K562 (cell line): ENCODE data around the gene FAAP100. TPM values are rescaled to one million over a fixed set of nuclear protein-coding genes. Genes with fewer than 3 reads are reported as not detected.

Experiments used
- ARID1B ChIP-seq: fragments of 450-650 bp; IDR thresholded peaks from 2 replicates; pipeline ENCODE4 v1.6.1; 2016; ENCODE audit warnings: antibody characterized with exemption, mild to moderate bottlenecking, inconsistent platforms
- CBX5 ChIP-seq: IDR thresholded peaks from 2 replicates; pipeline ENCODE4 v1.6.1; 2014; ENCODE audit warnings: low read depth, borderline replicate concordance
- COPS2 ChIP-seq: fragments of 450-650 bp; conservative IDR thresholded peaks from 2 replicates; pipeline ENCODE4 v1.6.1; 2016; ENCODE audit warnings: mild to moderate bottlenecking, moderate library complexity
- CXXC5 ChIP-seq: fragments of 250-450 bp; sonication (Bioruptor Pico); IDR thresholded peaks from 2 replicates; pipeline ENCODE4 v1.8.0; 2022; ENCODE audit warnings: inconsistent platforms, mild to moderate bottlenecking, moderate library complexity
- HDGF ChIP-seq: fragments of 450-650 bp; IDR thresholded peaks from 2 replicates; pipeline ENCODE4 v1.6.1; 2016
- HNRNPK ChIP-seq: fragments of 200-400 bp; formaldehyde crosslinking; IDR thresholded peaks from one replicate; pipeline ENCODE4 v1.6.1; 2018; ENCODE audit warnings: mild to moderate bottlenecking, low read depth, low read length; ENCODE audit not compliant: poor library complexity, severe bottlenecking
- KLF1 ChIP-seq: fragments of 450-650 bp; IDR thresholded peaks from 2 replicates; pipeline ENCODE4 v1.6.1; 2016; ENCODE audit warnings: missing genetic modification characterization, missing compliant biosample characterization
- LARP7 ChIP-seq: fragments of 450-650 bp; IDR thresholded peaks from 2 replicates; pipeline ENCODE4 v1.6.1; 2016
- MAZ ChIP-seq, 2 experiments: fragments of 450-650 bp in 1 of 2; sonication (generic) in 1 of 2; formaldehyde crosslinking; IDR thresholded peaks in 1 of 2; conservative IDR thresholded peaks in 1 of 2; 2 replicates each; pipeline versions ENCODE4 v1.4.0 to v1.5.0; 2020; ENCODE audit warnings: mild to moderate bottlenecking in 1 of 2, missing genetic modification reagents in 1 of 2
- MCM2 ChIP-seq: fragments of 450-650 bp; IDR thresholded peaks from 2 replicates; pipeline ENCODE4 v1.6.1; 2017; ENCODE audit warnings: low read depth, mild to moderate bottlenecking
- MEF2D ChIP-seq: conservative IDR thresholded peaks from 2 replicates; pipeline ENCODE4 v1.6.1; 2016; ENCODE audit warnings: low read depth, missing genetic modification characterization, missing compliant biosample characterization
- NR2C1 ChIP-seq, 2 experiments: fragments of 450-650 bp; IDR thresholded peaks; 2 replicates each; pipeline ENCODE4 v1.6.1; 2017; ENCODE audit warnings: mild to moderate bottlenecking in 2 of 2, antibody characterized with exemption in 1 of 2, inconsistent platforms in 1 of 2, missing compliant biosample characterization in 1 of 2, missing genetic modification characterization in 1 of 2
- POLR2G ChIP-seq: fragments of 200-400 bp; formaldehyde crosslinking; IDR thresholded peaks from 2 replicates; pipeline ENCODE4 v1.6.1; 2017; ENCODE audit warnings: low read depth, mild to moderate bottlenecking, antibody characterized with exemption, low read length, moderate library complexity
- RB1 ChIP-seq: fragments of 450-650 bp; IDR thresholded peaks from 2 replicates; pipeline ENCODE4 v1.6.1; 2017; ENCODE audit warnings: low read depth, mild to moderate bottlenecking
- SMAD2 ChIP-seq: fragments of 150-350 bp; IDR thresholded peaks from 2 replicates; pipeline ENCODE4 v1.6.1; 2014; ENCODE audit warnings: low read depth, mild to moderate bottlenecking, low read length
- SUPT5H ChIP-seq: fragments of 450-650 bp; IDR thresholded peaks from 2 replicates; pipeline ENCODE4 v1.6.1; 2016
- TFAM ChIP-seq: fragments of 250-450 bp; sonication (Bioruptor Pico); conservative IDR thresholded peaks from 2 replicates; pipeline ENCODE4 v1.5.0; 2021; ENCODE audit warnings: mild to moderate bottlenecking, moderate library complexity
- XRCC4 ChIP-seq: IDR thresholded peaks from one replicate; pipeline ENCODE4 v1.6.1; 2011; ENCODE audit not compliant: insufficient read depth, insufficient read length; ENCODE audit errors: extremely low read depth
- ZBTB17 ChIP-seq: fragments of 450-650 bp; formaldehyde crosslinking; IDR thresholded peaks from 2 replicates; pipeline ENCODE4 v1.4.0; 2020; ENCODE audit warnings: mild to moderate bottlenecking
- ZNF75A ChIP-seq: fragments of 450-650 bp; formaldehyde crosslinking; IDR thresholded peaks from 2 replicates; pipeline ENCODE4 v1.4.0; 2020; ENCODE audit warnings: mild to moderate bottlenecking
- polyA plus RNA-seq, 8 experiments: library from polyadenylated mRNA; depleted of rRNA in 4 of 8; stranded (reverse) in 5 of 8; unstranded in 3 of 8; fragments of >200 nt; fragmentation: Nextera tagmentation in 2 of 8; fragmentation: Illumina TruSeq in 1 of 8; extraction: Ambion mirVana in 2 of 8; extraction: Trizol in 1 of 8; gene quantifications; 2 replicates each; pipeline versions ENCODE4 v1.2.1 to v1.2.3, GENCODE V29; 2011 to 2014; ENCODE audit warnings: inconsistent platforms in 1 of 8, missing spikeins in 1 of 8
- total RNA-seq, 7 experiments: library from RNA; depleted of rRNA in 6 of 7; stranded (reverse); fragments of >200 nt in 6 of 7; fragmentation: Illumina TruSeq in 2 of 7; extraction: Trizol in 2 of 7; gene quantifications; 2 replicates each; pipeline versions ENCODE4 v1.2.1 to v1.2.3, GENCODE V29; 2011 to 2021; ENCODE audit warnings: low replicate concordance in 1 of 7
- TF ChIP-seq, protein P1 (sequence below): fragments of 450-650 bp; IDR thresholded peaks from 2 replicates; pipeline ENCODE4 v1.6.1; 2016; ENCODE audit warnings: mild to moderate bottlenecking
- TF ChIP-seq, protein P2 (sequence below): fragments of 250-450 bp; sonication (Bioruptor Pico); IDR thresholded peaks from 2 replicates; pipeline ENCODE4 v1.8.0; 2022; ENCODE audit warnings: moderate library complexity, mild to moderate bottlenecking, inconsistent platforms
- TF ChIP-seq, protein P3 (sequence below): fragments of 450-650 bp; IDR thresholded peaks from one replicate; pipeline ENCODE4 v1.6.1; 2018; ENCODE audit warnings: mild to moderate bottlenecking, moderate library complexity; ENCODE audit not compliant: partially characterized antibody

Gene FAAP100
- total and polyA plus RNA-seq, 9 of the 15 experiments (the other 6 are each of a cell fraction or from before 2014, with no cell fraction given), result 0.31 to 51.2 (median 12.6) TPM

DNA sequence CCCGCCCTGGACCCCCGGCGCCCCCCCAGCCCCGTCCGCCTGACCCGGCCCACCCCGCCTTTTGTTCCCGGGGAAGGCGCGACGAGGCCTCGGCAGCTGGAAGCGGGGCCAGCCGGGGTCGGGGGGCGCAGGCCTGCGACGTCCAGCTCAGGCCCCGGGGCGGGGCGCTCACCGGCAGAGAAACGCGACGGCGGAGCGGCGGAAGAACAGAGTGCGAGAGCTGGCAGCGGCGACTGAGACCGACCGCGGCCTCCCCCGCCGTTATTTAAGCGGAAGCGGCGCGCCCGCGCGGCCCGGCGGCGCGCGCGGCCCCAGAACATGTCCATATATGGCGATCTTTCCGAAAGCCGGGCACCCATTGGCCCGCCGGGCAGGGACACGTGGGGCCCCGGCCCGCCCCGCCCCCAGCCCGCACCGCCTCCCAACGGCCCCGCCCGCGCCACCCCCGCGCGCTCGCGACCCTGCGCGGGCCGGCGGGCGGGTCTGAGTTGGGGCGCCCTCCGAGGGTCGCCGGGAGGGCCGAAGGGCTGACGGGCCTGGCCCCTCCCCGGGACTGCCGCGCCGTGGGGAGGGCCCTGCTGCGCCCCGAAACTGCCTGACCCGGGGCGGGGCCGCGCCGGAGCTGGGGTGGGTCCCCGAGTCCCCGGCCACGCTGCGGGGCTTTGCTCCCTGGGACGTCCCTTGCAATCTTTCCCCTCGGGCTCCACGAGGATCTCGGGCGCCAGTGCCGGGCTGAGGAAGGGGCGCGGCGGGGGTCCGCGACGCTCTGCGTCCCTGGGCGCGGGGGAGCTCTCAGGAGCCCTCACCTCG is 39.4 kb downstream of the FAAP100 start, which contains the start of gene ACTG1 (continued):
- peak; percentile 70 to 91; a peak in 2 of 4 replicates for TF ChIP-seq MAZ (CRISPR knock-in tag; conservative IDR thresholded peaks at IDR 0.05 in 1 of 2, IDR thresholded peaks at IDR 0.05 in 1 of 2)
- no peak for TF ChIP-seq HDGF
- no peak for TF ChIP-seq LARP7
- TF ChIP-seq, protein P1, sequence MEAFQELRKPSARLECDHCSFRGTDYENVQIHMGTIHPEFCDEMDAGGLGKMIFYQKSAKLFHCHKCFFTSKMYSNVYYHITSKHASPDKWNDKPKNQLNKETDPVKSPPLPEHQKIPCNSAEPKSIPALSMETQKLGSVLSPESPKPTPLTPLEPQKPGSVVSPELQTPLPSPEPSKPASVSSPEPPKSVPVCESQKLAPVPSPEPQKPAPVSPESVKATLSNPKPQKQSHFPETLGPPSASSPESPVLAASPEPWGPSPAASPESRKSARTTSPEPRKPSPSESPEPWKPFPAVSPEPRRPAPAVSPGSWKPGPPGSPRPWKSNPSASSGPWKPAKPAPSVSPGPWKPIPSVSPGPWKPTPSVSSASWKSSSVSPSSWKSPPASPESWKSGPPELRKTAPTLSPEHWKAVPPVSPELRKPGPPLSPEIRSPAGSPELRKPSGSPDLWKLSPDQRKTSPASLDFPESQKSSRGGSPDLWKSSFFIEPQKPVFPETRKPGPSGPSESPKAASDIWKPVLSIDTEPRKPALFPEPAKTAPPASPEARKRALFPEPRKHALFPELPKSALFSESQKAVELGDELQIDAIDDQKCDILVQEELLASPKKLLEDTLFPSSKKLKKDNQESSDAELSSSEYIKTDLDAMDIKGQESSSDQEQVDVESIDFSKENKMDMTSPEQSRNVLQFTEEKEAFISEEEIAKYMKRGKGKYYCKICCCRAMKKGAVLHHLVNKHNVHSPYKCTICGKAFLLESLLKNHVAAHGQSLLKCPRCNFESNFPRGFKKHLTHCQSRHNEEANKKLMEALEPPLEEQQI, result no peak
- peak; percentile 51; the same call in 1 of the 2 replicates for TF ChIP-seq ZBTB17 (CRISPR knock-in tag)
- TF ChIP-seq SMAD2, result no peak
- TF ChIP-seq MCM2, result no peak
- TF ChIP-seq NR2C1 (IDR thresholded peaks at IDR 0.05), result no peak
- TF ChIP-seq NR2C1 (tag; IDR thresholded peaks at IDR 0.05), result no peak
- no peak for TF ChIP-seq ZNF75A (CRISPR knock-in tag)
- TF ChIP-seq, protein P2, sequence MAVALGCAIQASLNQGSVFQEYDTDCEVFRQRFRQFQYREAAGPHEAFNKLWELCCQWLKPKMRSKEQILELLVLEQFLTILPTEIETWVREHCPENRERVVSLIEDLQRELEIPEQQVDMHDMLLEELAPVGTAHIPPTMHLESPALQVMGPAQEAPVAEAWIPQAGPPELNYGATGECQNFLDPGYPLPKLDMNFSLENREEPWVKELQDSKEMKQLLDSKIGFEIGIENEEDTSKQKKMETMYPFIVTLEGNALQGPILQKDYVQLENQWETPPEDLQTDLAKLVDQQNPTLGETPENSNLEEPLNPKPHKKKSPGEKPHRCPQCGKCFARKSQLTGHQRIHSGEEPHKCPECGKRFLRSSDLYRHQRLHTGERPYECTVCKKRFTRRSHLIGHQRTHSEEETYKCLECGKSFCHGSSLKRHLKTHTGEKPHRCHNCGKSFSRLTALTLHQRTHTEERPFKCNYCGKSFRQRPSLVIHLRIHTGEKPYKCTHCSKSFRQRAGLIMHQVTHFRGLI (CRISPR knock-in tag), result no peak
- no peak for TF ChIP-seq COPS2
- no peak for TF ChIP-seq ARID1B
- TF ChIP-seq KLF1, result no peak
- TF ChIP-seq CBX5, result no peak
- peak; percentile 44; the same call in 1 of the 2 replicates for TF ChIP-seq RB1
- TF ChIP-seq XRCC4, result no peak
- peak; percentile 92 for TF ChIP-seq SUPT5H
- peak; percentile 79 for TF ChIP-seq CXXC5 (CRISPR knock-in tag)
- TF ChIP-seq HNRNPK, result no peak
- TF ChIP-seq MEF2D (tag), result no peak
- TF ChIP-seq TFAM, result no peak
- TF ChIP-seq, protein P3, sequence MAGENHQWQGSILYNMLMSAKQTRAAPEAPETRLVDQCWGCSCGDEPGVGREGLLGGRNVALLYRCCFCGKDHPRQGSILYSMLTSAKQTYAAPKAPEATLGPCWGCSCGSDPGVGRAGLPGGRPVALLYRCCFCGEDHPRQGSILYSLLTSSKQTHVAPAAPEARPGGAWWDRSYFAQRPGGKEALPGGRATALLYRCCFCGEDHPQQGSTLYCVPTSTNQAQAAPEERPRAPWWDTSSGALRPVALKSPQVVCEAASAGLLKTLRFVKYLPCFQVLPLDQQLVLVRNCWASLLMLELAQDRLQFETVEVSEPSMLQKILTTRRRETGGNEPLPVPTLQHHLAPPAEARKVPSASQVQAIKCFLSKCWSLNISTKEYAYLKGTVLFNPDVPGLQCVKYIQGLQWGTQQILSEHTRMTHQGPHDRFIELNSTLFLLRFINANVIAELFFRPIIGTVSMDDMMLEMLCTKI, result no peak
- TF ChIP-seq POLR2G, result peak; percentile 88
